CD4-positive, alpha-beta T cell treated with Interleukin-12 subunit alpha and Interleukin-12 subunit beta, for 1 hour (primary cell): ENCODE data around the gene HS6ST1.
"Not testable (repeated sequence)": the region's sequence is repeated elsewhere in the genome, so short reads cannot be mapped to it uniquely, and the experiment has no call there.

Source experiments
- DNase-seq: peaks from one replicate; pipeline ENCODE4 v3.0.0-alpha.2; 2020

Gene HS6ST1

DNA sequence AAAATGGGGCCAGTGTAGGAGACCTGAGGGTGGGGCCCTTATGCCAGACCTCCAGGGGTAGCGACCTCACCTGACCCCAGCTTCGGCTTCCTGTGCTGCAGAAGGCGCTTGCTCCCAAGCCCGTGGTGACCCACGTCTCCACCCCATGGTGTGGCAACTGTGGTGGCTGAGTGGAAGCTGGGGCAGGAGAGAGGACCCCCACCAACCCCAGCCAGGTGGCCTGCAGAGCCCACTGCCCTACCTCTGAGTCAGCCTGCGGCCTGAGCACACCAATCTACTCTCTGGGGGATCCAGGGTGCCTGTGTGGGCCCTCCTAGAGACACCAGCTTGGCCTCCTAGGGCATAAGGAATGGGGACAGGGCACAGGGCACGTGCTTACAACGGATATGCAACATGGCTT is 52.2 kb downstream of the HS6ST1 start:
- not testable (repeated sequence) for DNase-seq

DNA sequence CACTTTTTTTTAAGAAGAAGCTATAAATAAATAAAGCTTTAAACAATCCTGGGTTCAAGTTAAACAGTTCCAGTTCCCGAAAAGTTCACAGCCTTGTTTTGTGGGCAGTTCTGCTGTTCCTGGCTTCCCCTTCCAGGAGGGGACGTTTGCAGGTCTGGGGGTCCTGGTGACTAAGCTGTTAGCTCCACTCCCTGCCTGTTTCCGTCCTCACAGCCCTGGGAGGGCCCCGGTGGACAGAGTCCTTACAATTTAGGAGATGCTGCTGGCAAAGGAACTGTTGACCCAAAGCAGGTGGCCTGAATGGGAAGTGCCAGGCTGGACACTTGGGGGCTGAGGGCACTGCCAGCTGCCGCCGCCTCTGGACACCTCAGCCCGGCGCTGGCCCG is 53.1 kb downstream of the HS6ST1 start:
- not testable (repeated sequence) for DNase-seq

- DNase-seq = no peak
Measured at GRCh38 chr2:128264881-128265607, 53.6 kb downstream of the HS6ST1 start.

DNA sequence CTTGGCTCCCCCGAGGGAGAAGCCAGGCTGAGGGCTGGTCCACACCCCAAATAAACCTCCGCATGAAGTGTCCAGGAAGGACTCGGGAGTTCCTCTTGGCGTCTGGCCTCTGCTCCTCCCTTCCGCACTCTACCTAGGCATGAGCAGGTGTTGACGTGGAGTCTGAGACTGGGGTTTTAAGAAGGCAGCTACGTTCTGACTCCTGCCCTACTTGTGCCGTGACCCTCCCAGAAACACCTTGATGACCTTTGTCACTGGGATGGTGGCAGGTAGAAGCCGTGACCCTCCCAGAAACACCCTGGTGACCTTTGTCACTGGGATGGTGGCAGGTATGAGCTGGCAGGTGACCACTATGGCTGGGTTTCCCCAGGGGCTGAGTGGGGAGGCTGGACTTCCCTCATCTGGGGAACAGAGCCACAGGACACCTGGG is 54.8 kb downstream of the HS6ST1 start:
- no peak for DNase-seq

DNA sequence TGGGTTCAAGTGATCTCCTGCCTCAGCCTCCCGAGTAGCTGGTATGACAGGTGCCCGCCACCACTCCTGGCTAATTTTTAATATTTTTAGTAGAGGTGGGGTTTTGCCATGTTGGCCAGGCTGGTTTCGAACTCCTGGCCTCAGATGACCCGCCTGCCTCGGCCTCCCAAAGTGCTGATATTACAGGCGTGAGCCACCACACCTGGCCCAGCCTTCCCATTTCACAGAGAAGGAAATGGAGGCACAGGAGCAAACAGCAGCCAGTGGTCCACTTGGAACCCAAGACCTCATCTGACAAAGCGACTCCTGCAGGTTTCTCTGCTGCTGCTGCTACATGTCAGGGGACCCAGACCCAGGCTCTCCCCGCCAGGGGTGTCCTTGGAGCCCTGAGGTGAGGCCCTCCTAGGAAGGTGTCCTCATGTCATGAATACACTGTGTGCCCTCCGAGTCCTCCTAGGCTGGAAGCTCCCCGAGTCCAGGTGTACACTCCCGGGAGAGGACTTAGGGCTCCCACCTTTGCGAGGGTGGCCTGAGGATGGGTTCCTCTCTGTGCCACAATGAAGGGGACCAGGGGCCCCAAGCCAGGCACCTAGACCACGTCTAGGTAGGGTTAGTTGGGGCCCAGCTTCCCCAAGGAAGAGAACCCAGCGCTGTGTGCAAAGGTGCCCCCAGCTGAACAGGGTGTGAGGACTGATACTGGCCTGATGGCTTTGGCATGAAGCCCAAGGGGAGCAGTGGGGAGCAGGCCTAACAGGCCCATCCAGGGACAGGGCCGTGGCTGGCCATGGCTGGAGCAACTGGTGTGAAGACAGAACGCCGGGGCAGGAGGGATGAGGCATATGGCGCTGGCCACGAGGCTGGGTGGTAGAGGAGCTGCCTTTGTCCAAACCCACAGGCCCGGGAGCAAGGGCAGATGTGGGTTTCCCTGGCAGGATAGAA is 56.1 kb downstream of the HS6ST1 start:
- DNase-seq = no peak

GRCh38 chr2:128261245-128262128 is 57.2 kb downstream of the HS6ST1 start:
- no peak for DNase-seq

- DNase-seq = no peak
Measured at GRCh38 chr2:128260239-128261138, 58.2 kb downstream of the HS6ST1 start.

DNA sequence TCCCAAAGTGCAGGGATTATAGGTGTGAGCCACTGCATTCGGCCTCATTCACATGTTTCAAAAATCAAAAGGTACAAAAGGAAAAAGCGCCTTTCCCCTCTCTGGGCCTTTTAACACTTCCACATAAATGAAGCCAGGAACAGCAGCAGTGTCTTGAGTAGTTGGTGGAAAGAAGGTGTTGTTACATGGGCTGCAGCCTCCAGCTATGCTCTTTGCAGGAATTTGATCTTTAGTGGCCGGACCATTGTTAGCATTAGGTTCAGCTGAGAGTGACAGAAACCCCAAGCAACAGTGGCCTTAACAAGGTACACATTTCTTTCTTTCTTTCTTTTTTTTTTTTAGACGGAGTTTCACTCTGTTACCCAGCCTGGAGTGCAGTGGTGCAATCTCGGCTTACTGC is 59.1 kb downstream of the HS6ST1 start:
- DNase-seq = no peak

DNA sequence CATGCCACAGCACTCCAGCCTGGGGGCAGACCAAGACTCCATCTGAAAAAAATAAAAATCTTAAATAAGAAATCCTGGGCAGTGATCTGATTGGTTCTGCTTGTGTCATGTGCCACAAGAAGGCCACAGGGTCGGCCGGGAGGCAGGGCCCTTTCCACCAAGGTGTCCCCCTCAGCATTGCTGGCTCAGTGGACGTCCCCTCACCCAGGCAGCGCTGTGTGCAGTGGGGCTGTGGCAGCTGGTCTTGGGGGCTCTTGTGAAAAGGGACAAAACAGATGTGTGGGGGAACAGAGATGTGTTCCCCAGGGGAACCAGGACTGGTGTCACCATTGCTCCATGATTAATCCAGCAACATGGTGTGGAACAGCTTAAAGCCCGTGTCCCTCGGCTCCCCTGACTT is 60.5 kb downstream of the HS6ST1 start:
- DNase-seq = no peak

DNA sequence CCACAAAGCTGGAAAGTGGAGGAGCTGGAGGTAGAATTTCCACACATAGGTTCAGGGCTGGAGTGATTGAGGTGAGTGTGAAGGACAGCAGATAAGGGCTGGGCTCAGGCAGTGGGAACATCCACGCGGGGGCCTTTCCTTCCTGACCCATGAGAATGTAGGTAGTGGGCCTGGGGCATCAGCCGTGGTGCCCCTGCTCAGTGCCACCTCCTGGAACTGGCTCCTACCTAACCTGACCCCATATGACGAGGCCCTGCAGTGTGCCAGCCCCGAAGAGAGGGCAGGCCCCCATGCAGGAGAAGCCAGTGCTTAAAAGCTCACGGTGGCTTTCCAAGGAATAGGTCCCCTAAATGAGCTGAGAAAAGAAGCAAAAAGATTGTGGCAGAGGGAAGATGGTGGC is 66.2 kb downstream of the HS6ST1 start:
- no peak for DNase-seq

- DNase-seq = not testable (repeated sequence)
Measured at GRCh38 chr2:128252086-128252485, 66.6 kb downstream of the HS6ST1 start.

- no peak for DNase-seq
Measured at GRCh38 chr2:128250229-128251025, 68.2 kb downstream of the HS6ST1 start.

DNA sequence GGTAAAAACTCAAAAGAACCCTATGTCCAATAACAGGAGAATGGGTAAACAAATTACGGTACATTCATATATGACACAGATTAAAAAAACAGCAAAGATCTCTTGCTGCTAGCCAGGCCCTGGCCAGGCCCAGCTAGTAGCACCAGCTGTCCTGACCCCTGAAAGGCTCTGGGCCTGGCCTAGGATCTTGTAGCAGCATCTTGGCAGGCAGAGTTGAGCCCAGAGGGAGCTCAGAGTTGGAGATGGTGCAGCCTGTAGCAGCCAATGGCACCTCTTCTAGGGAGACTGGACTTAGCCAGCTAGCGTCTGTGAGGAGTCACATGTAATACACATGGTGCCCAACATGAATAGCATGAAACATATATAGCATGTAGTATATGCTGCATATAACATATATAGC is 69.1 kb downstream of the HS6ST1 start:
- no peak for DNase-seq

DNA sequence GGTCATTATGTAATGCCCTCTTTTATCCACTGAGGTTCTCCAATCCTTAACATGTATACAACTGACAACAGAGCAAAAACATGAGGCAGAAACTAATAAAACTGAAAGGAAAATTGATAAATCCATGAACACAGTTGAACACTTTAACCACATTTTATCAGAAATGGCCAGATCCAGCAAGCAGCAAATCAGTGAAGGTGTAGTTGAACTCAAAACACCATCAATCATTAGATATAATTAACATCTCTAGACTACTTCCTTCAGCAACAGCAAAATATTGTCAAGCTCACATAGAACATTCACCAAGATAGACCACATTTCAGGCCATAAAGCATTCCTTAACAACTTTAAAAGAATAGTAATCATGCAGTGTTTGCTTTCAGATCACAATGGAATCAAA is 72.9 kb downstream of the HS6ST1 start:
- no peak for DNase-seq

GRCh38 chr2:128241896-128242295 is 76.8 kb downstream of the HS6ST1 start:
- no peak for DNase-seq

DNA sequence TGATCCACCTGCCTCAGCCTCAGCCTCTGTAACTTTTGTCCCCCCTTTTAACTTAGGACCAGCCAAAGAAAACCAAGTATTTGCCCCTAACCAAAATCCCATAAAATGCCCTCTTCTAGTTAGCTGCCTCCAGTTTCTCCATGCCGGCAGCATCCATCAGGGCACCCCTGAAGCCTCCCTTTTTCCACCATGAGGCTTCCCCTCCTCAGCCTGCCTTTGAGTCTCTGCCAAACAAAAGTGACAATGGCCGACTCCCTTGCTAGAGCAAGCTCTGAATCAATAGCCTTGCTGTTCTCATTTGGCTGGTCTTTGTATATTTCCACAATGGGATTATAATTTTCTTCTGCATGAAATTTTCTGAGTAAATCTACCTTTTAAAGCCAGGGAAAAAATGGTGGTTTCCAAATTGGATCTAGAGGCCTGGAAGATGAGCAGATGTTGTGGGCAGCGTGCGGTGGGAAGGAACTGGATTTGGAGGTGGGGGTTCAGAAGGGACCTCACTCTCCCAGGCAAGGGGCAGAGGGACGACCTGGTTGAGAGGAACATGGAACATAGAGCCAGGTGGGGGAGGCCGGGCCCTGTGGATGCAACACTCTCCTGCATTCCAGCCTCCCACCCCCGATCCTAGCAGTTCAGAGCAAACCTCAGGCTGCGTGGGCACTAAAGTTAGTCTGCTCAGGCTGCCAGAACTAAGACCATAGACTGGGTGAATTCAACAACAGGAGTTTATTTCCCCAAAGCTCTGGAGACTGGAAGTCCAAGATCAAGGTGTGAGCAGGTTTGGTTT is 80.6 kb downstream of the HS6ST1 start:
- no peak for DNase-seq

DNA sequence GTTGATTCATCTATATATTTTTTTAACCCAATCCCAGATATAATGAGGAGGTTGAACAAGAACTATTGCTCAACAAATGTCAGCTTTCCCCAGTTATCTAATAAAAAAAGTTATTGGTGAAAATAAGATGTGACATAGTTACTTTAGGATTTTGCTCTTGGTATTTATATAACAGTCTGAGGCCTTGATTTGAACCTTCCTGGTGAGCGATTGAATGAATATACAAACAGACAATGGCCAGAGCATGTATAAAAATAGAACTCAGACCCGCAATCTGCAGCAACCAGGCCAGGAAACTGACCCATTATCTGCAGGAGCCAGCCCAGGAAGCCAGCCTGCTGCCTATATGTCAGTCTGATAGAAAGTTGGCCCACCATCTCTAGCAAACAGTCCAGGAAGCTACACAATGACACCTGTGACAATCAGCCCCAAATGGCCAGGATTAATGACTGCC is 81.6 kb downstream of the HS6ST1 start:
- DNase-seq = no peak

GRCh38 chr2:128236491-128237035 is 82.1 kb downstream of the HS6ST1 start:
- no peak for DNase-seq

DNA sequence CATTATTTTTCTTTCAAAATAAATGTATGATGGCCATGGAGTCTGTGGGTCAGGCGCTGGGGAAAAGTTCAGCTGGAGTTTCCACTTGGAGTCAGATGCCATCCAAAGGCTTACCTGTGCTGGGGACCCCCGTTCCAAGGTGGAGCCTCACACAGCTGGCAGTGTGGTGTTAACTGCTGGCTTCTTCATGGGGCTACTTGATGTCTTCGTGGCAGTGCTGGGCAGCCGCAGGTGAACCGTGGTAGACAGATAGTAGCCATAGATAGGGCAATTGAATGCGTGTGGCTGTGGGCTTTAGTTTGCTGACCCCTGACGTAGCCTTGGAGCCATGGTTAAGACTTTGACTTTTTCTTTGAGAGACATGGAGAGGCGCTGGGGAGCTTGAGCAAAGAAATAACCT is 83.1 kb downstream of the HS6ST1 start:
- no peak for DNase-seq

- no peak for DNase-seq
Measured at GRCh38 chr2:128234613-128235012, 84.1 kb downstream of the HS6ST1 start.
